MM.1S (cell line): ENCODE data around the gene CLCC1.

ENCODE experiments used
- DNase-seq: peaks from one replicate; pipeline ENCODE4 v3.0.0-alpha.2; 2015
- H2AFZ ChIP-seq: fragments of 300-600 bp; sonication (generic); 2 replicates; pipeline ENCODE4 v1.6.0; 2016; ENCODE audit warnings: antibody characterized with exemption, low read length
- H3F3A ChIP-seq: fragments of 300-600 bp; sonication (generic); 2 replicates; pipeline ENCODE4 v1.6.1; 2016; ENCODE audit warnings: mild to moderate bottlenecking, antibody characterized with exemption, low read length, moderate library complexity, mixed read lengths; ENCODE audit not compliant: insufficient read depth
- H3K27ac ChIP-seq: fragments of 300-600 bp; sonication (generic); 2 replicates; pipeline ENCODE4 v1.5.1; 2016; ENCODE audit warnings: mild to moderate bottlenecking, low read length
- H3K27me3 ChIP-seq: fragments of 300-600 bp; sonication (generic); replicated peaks from 2 replicates; pipeline ENCODE4 v1.6.0; 2016; ENCODE audit warnings: low read length; ENCODE audit not compliant: insufficient read depth
- H3K36me3 ChIP-seq: fragments of 300-600 bp; sonication (generic); replicated peaks from 2 replicates; pipeline ENCODE4 v1.6.1; 2016; ENCODE audit warnings: mild to moderate bottlenecking, low read length, mixed read lengths; ENCODE audit not compliant: insufficient read depth
- H3K4me1 ChIP-seq: fragments of 300-600 bp; sonication (generic); 2 replicates; pipeline ENCODE4 v1.6.1; 2016; ENCODE audit warnings: low read length, mixed read lengths
- H3K4me2 ChIP-seq: fragments of 300-600 bp; sonication (generic); 2 replicates; pipeline ENCODE4 v1.6.0; 2016; ENCODE audit warnings: low read depth, low read length
- H3K4me3 ChIP-seq: fragments of 300-600 bp; sonication (generic); 2 replicates; pipeline ENCODE4 v1.5.1; 2016; ENCODE audit warnings: low read length, mixed read lengths
- H3K79me2 ChIP-seq: fragments of 300-600 bp; sonication (generic); 2 replicates; pipeline ENCODE4 v1.6.1; 2016; ENCODE audit warnings: mixed run types, low read length, mixed read lengths
- H3K9ac ChIP-seq: fragments of 300-600 bp; sonication (generic); 2 replicates; pipeline ENCODE4 v1.6.1; 2016; ENCODE audit warnings: low read length, mixed read lengths
- H3K9me2 ChIP-seq: fragments of 300-600 bp; sonication (generic); replicated peaks from 2 replicates; pipeline ENCODE4 v1.6.1; 2016; ENCODE audit warnings: mild to moderate bottlenecking, low read length, mixed read lengths; ENCODE audit not compliant: insufficient read depth
- H3K9me3 ChIP-seq: fragments of 300-600 bp; sonication (generic); replicated peaks from 2 replicates; pipeline ENCODE4 v1.6.1; 2016; ENCODE audit warnings: mild to moderate bottlenecking, low read length, mixed read lengths; ENCODE audit not compliant: insufficient read depth
- H4K20me1 ChIP-seq: fragments of 300-600 bp; sonication (generic); 2 replicates; pipeline ENCODE4 v1.6.1; 2016; ENCODE audit warnings: mild to moderate bottlenecking, low read length, moderate library complexity, mixed read lengths; ENCODE audit not compliant: insufficient read depth
- EZH2 ChIP-seq: fragments of 300-600 bp; sonication (generic); optimal IDR thresholded peaks from 2 replicates; pipeline ENCODE3; 2017; ENCODE audit warnings: low read depth, mild to moderate bottlenecking, antibody characterized with exemption, low read length, mixed read lengths
- EZH2phosphoT487 ChIP-seq: fragments of 300-600 bp; sonication (generic); IDR thresholded peaks from 2 replicates; pipeline ENCODE4 v1.6.1; 2018; ENCODE audit warnings: antibody characterized with exemption, low read length
- TF ChIP-seq, protein P1 (sequence below): fragments of 300-600 bp; sonication (generic); IDR thresholded peaks from 2 replicates; pipeline ENCODE4 v1.5.1; 2016; ENCODE audit warnings: antibody characterized with exemption, low read length, mixed read lengths

Gene CLCC1

DNA sequence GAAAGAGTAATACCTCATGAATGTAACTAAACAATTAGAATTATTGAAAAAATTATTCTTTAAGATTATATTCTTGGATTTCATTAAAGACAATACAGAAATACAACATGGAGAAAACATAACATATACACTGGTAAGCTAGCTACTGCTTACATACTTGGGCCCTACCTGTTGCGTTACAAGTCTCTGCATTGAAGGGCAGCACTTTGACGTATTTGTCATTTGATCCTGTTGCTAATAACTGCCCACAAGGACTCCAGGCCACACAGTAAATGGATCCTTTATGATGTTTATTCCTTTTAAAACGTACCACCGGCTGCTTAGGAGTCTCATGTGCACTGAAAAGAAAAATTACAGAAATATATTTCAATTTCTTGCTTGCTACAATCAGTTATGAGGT is 19.8 kb upstream of the CLCC1 start:
- H2AFZ ChIP-seq = no peak overlapping the region
- H3K4me3 ChIP-seq = no peak overlapping the region
- no peaks in the 10 kb centered on the region for H3K79me2 ChIP-seq
- TF ChIP-seq EZH2 (no peak), EZH2phosphoT487 (no peak)
- TF ChIP-seq, protein P1, sequence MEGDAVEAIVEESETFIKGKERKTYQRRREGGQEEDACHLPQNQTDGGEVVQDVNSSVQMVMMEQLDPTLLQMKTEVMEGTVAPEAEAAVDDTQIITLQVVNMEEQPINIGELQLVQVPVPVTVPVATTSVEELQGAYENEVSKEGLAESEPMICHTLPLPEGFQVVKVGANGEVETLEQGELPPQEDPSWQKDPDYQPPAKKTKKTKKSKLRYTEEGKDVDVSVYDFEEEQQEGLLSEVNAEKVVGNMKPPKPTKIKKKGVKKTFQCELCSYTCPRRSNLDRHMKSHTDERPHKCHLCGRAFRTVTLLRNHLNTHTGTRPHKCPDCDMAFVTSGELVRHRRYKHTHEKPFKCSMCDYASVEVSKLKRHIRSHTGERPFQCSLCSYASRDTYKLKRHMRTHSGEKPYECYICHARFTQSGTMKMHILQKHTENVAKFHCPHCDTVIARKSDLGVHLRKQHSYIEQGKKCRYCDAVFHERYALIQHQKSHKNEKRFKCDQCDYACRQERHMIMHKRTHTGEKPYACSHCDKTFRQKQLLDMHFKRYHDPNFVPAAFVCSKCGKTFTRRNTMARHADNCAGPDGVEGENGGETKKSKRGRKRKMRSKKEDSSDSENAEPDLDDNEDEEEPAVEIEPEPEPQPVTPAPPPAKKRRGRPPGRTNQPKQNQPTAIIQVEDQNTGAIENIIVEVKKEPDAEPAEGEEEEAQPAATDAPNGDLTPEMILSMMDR = no peak
- H3K9me3 ChIP-seq = no peaks in the 10 kb centered on the region
- no peak overlapping the region for H3K9ac ChIP-seq
- H4K20me1 ChIP-seq = no peaks in the 10 kb centered on the region
- H3K4me1 ChIP-seq = no peaks in the 10 kb centered on the region
- no peaks in the 10 kb centered on the region for H3K9me2 ChIP-seq
- H3K36me3 ChIP-seq = no peaks in the 10 kb centered on the region
- DNase-seq = no peak
- no peaks in the 10 kb centered on the region for H3K27me3 ChIP-seq
- no peak overlapping the region for H3K4me2 ChIP-seq
- H3K27ac ChIP-seq = no peak overlapping the region
- no peaks in the 10 kb centered on the region for H3F3A ChIP-seq

DNA sequence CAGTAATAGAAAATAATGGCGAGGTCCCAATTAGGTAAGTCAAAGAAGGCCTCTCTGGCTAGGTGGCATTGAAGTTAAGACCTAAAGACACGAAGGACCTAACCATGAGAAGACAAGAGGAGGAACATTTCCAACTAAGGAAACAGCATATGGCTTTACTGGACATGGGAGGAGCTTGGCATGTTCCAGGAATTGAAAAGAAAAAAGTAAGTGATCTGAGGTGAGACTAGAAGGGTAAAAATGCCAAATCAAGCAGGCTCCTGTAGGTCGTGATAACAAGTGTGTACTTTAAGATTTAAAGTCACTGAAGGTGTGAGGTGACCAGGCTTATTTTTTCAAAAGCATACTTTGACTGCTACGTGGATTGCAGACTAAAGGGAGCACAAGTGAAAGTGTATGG is 13.4 kb upstream of the CLCC1 start:
- no peaks in the 10 kb centered on the region for H3K9me2 ChIP-seq
- no peaks in the 10 kb centered on the region for H3K4me1 ChIP-seq
- H3K9ac ChIP-seq = no peak overlapping the region
- H3K27ac ChIP-seq = no peak overlapping the region
- TF ChIP-seq, protein P1 = no peak
- TF ChIP-seq EZH2 (no peak), EZH2phosphoT487 (no peak)
- no peak overlapping the region for H3K4me2 ChIP-seq
- no peak overlapping the region for H3K4me3 ChIP-seq
- no peak overlapping the region for H2AFZ ChIP-seq
- no peaks in the 10 kb centered on the region for H4K20me1 ChIP-seq
- H3F3A ChIP-seq = no peaks in the 10 kb centered on the region
- no peak for DNase-seq
- H3K36me3 ChIP-seq = no peaks in the 10 kb centered on the region
- no peaks in the 10 kb centered on the region for H3K79me2 ChIP-seq
- H3K9me3 ChIP-seq = no peaks in the 10 kb centered on the region
- H3K27me3 ChIP-seq = no peaks in the 10 kb centered on the region

DNA sequence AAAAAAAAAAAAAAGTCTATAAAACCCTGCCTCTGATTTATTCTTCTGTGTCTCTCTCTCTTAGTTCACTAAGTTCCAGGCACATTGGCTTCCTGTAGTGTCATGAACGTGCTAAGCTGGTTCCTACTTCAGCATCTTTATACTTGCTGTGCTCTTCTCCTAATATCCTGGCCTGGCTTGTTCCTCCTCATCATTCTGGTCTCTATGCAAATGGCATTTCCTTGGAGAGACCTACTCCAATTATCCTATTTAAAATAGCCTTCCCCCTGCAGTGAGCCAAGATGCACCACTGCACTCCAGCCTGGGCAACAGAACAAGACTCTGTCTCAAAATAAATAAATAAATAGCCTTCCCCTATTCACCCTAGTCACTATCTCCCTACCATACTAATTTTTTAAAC is 9.7 kb upstream of the CLCC1 start:
- no peaks in the 10 kb centered on the region for H3K27me3 ChIP-seq
- no peaks in the 10 kb centered on the region for H3K79me2 ChIP-seq
- no peak for DNase-seq
- H3K9me3 ChIP-seq = no peaks in the 10 kb centered on the region
- H4K20me1 ChIP-seq = no peaks in the 10 kb centered on the region
- H3F3A ChIP-seq = no peaks in the 10 kb centered on the region
- no peaks in the 10 kb centered on the region for H3K9me2 ChIP-seq
- no peaks in the 10 kb centered on the region for H3K4me1 ChIP-seq
- no peak overlapping the region for H3K4me3 ChIP-seq
- H3K36me3 ChIP-seq = no peaks in the 10 kb centered on the region
- H3K9ac ChIP-seq = no peak overlapping the region
- H3K4me2 ChIP-seq = no peak overlapping the region
- TF ChIP-seq EZH2phosphoT487 (no peak), EZH2 (no peak)
- TF ChIP-seq, protein P1 = no peak
- H3K27ac ChIP-seq = no peak overlapping the region
- no peak overlapping the region for H2AFZ ChIP-seq
